NCI-H748 treated with DMSO at 0.1 percent for 48 hours (cell line): ENCODE data around the gene GALNT15.

ENCODE experiments used
- DNase-seq: peaks from one replicate; lab custom pipeline; 2025; lab: John Stamatoyannopoulos, UW

GALNT15 gene

GRCh38 chr3:16174389-16174788, at the start of gene GALNT15:
GALNT15 (plus strand) TSS chr3:16174680; CDS start chr3:16175152, 472 bp downstream.
- DNase-seq, result no peak

GRCh38 chr3:16126634-16127033, 47.8 kb upstream of the GALNT15 start:
- no peak for DNase-seq

- no peak for DNase-seq
These were observed 47.2 kb upstream of the GALNT15 start for GRCh38 chr3:16127249-16127648.

GRCh38 chr3:16130066-16130465, 44.4 kb upstream of the GALNT15 start:
- no peak for DNase-seq

GRCh38 chr3:16132190-16132589, 42.3 kb upstream of the GALNT15 start:
- DNase-seq, result no peak

- no peak for DNase-seq
These were observed 41.6 kb upstream of the GALNT15 start for GRCh38 chr3:16132928-16133327.

- no peak for DNase-seq
These were observed 40.1 kb upstream of the GALNT15 start for GRCh38 chr3:16134173-16134928.

GRCh38 chr3:16136055-16136454, 38.4 kb upstream of the GALNT15 start:
- no peak for DNase-seq

- DNase-seq, result no peak
These were observed 37.4 kb upstream of the GALNT15 start for GRCh38 chr3:16137044-16137443.

GRCh38 chr3:16137977-16138376, 36.5 kb upstream of the GALNT15 start:
- no peak for DNase-seq

- no peak for DNase-seq
These were observed 34.2 kb upstream of the GALNT15 start for GRCh38 chr3:16140116-16140893.

GRCh38 chr3:16140894-16141285, 33.6 kb upstream of the GALNT15 start:
- no peak for DNase-seq

GRCh38 chr3:16142350-16143025, 32.0 kb upstream of the GALNT15 start:
- DNase-seq, result no peak

GRCh38 chr3:16143861-16144447, 30.5 kb upstream of the GALNT15 start:
- no peak for DNase-seq

GRCh38 chr3:16145176-16145575, 29.3 kb upstream of the GALNT15 start:
- no peak for DNase-seq

- DNase-seq, result no peak
These were observed 28.3 kb upstream of the GALNT15 start for GRCh38 chr3:16146015-16146730.

- DNase-seq, result no peak
These were observed 27.1 kb upstream of the GALNT15 start for GRCh38 chr3:16147220-16147994.

- DNase-seq, result no peak
These were observed 26.3 kb upstream of the GALNT15 start for GRCh38 chr3:16148213-16148612.

GRCh38 chr3:16148783-16149182, 25.7 kb upstream of the GALNT15 start:
- no peak for DNase-seq

GRCh38 chr3:16150285-16150684, 24.2 kb upstream of the GALNT15 start:
- DNase-seq, result no peak

- no peak for DNase-seq
These were observed 23.4 kb upstream of the GALNT15 start for GRCh38 chr3:16151109-16151508.
